ENCODE results near the gene SEC63.

DNA sequence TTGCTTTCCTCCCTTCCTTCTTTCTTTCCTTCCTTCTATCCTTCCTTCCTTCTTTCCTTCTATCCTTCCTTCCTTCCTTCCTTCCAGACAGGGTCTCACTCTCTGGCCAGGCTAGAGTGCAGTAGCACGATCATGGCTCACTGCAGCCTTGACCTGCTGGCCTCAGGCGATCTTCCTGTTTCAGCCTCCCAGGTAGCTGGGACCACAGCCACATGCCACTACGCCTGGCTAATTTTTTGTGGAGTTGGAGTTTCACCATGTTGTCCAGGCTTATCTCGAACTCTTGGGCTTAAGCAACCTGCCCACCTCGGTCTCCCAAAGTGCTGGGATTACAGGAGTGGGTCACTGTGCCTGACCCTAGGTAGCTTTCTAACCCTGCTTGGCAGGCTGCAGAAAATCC, 12.2 kb upstream of the SEC63 start:
- TF ChIP-seq PKNOX1 (IDR thresholded peaks at IDR 0.05): no peak
- TF ChIP-seq NFRKB (IDR thresholded peaks at IDR 0.05): no peak
- TF ChIP-seq ELF4 (IDR thresholded peaks at IDR 0.05): no peak
- TF ChIP-seq ARNT (IDR thresholded peaks at IDR 0.05): no peak
